Stimulated activated CD8-positive, alpha-beta memory T cell treated with anti-CD3 and anti-CD28 coated beads, Interleukin-4, amount 100 ng/mL, for 48 hours (primary cell): ENCODE data around the gene CPD.
"Not testable (repeated sequence)": the region's sequence is repeated elsewhere in the genome, so short reads cannot be mapped to it uniquely, and the experiment has no call there.

Experiments
- DNase-seq: peaks from one replicate; pipeline ENCODE4 v3.0.0-alpha.2; 2020

CPD gene

DNA sequence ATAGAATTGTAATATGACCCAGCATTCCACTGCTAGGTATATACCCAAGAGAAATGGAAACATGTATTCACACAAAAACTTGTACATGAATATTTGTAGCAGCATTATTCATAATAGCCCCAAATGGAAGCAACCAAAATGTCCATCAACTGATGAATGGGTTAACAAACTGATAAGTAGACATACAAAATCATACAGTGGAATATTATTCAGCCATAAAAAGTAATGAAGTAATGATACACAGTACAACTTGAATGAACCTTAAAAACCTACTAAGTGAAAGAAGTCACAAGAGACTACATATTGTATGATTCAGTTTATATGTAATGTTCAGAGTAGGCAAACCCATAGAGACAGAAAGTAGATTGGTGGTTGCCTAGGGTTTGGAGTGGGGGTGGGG is 58.0 kb downstream of the CPD start:
- DNase-seq: no peak

DNA sequence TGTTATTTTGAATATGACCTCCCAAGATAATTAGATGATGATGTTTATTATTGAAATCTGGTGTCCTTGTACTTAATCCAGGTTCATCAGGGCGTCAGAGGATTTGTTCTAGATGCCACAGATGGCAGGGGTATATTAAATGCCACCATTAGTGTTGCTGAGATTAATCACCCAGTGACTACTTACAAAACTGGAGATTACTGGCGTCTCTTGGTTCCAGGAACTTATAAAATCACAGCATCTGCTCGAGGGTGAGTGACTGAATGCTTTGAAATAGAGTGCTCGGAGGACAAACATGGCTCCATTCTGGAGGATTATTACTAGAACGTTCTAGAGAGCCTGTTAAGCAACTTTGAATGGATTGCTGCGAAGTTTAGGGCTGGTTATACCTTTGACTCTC is 65.0 kb downstream of the CPD start:
- no peak for DNase-seq

DNA sequence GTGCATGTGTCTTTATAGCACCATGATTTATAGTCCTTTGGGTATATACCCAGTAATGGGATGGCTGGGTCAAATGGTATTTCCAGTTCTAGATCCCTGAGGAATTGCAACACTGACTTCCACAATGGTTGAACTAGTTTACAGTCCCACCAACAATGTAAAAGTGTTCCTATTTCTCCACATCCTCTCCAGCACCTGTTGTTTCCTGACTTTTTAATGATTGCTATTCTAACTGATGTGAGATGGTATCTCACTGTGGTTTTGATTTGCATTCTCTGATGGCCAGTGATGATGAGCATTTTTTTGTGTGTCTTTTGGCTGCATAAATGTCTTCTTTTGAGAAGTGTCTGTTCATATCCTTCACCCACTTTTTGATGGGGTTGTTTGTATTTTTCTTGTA is 67.9 kb downstream of the CPD start:
- DNase-seq: not testable (repeated sequence)

DNA sequence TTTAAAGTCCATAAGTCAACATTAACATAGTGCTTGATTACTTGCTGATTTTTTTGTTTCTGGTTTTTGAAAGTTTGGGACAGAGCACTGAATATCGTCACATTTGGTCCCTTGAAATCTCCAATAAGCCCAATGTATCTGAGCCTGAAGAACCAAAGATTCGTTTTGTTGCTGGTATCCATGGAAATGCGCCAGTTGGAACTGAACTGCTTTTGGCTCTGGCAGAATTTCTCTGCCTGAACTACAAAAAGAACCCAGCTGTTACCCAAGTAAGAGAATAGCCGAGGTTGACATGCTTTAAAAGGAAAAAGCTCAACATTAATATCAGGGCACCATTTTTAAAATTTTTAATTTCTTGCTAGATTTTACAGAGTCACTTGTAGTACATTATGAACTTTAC is 70.8 kb downstream of the CPD start:
- no peak for DNase-seq

DNA sequence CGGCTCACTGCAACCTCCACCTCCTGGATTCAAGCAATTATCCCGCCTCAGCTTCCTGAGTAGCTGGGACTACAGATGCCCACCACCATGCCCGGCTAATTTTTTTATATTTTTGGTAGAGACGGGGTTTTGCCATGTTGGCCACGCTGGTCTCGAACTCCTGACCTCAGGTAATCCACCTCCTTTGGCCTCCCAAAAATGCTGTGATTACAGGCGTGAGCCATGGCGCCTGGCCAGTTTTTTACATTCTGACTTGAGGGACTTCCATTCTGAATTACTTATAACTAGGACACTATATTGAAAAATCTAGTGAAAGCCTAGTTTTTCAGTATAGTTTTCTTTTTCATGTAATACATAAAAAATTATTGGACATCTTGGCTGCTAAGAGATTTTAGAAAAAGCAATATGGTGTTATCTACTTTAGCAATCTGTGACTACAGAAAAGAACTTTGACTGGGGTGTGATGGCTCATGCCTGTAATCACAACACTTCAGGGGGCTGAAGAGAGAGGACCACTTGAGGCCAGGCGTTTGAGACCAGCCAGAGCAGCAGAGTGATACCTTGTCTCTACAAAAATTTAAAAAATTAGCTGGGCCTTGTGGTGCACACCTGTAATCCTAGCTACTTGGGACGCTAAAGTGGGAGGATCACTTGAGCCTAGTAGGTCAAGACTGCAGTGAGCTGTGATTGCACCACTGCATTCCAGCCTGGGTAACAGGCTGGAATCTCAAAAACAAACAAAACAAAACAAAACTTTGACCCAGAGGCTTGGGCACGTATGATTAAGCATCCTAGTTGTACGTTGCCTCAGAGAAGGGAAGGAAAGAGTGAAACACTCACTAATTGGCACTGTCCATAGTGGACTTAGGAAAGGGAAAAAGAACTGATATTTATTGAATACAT is 71.6 kb downstream of the CPD start:
- DNase-seq: no peak

DNA sequence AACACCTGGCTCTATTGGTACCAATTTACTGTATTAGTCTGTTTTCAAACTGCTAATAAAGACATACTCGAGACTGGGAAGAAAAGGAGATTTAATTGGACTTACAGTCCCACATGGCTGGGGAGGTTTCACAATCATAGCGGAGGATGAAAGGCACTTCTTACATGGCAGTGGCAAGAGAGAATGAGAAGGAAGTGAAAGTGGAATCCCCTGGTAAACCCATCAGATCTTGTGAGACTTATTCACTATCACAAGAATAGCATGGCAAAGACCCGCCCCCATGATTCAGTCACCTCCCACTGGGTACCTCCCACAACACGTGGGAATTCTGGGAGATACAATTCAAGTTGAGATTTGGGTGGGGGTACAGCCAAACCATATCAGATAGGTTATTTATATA is 75.9 kb downstream of the CPD start:
- no peak for DNase-seq

DNA sequence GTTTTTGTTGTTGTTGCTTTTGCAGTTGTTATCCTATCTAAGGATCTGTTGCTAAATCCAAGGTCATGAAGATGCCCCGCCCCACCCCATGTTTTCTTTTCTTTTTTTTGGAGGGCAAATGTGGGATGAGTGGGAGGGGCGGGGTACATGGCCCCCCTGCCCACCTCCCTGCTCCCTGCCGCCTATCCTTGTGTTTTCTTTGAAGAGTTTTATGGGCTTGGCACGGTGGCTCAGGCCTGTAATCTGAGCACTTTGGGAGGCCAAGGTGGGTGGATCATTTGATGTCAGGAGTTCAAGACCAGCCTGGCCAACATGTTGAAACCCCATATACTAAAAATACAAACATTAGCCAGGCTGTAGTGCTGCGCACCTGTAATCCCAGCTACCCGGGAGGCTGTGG is 79.6 kb downstream of the CPD start:
- DNase-seq: no peak

DNA sequence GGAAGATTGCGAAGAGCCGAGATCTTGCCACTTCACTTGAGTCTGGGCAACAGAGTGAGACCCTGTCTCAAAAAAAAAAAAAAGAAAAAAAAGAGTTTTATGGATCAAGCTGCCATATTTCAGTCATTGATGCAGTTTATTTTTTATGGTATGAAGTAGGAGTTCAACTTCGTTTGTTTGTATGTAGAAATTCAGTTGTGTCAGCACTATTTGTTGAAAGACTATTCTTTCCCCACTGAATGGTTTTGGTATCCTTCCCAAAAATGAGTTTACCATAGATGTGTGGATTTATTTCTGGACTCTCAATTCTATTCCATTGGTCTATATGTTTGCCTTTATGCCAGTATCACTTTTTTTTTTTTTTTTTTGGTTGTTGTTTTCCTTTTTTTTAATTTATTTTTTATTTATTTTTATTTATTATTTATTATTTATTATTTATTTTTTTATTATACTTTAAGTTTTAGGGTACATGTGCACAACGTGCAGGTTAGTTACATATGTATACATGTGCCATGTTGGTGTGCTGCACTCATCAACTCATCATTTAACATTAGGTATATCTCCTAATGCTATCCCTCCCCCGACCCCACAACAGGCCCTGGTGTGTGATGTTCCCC is 80.2 kb downstream of the CPD start:
- not testable (repeated sequence) for DNase-seq

DNA sequence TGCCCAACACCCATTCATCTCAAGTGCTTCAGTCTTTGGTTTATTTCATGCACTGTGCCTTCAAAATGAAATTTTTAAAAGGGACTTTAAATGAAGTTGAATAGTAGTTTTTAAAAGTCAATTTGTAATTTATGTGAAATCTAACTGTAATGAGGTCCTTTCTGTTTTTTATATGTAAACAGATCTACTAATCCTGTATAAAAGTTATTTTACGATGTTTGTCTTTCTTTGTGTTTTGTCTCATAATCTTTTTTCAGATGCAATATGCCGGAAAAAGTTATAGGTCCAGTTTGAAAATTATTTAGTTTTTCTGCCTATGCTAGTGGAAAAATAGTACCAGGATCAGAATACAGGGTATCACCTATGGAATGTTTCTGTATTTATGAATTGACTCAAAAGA is 89.7 kb downstream of the CPD start:
- DNase-seq: no peak

DNA sequence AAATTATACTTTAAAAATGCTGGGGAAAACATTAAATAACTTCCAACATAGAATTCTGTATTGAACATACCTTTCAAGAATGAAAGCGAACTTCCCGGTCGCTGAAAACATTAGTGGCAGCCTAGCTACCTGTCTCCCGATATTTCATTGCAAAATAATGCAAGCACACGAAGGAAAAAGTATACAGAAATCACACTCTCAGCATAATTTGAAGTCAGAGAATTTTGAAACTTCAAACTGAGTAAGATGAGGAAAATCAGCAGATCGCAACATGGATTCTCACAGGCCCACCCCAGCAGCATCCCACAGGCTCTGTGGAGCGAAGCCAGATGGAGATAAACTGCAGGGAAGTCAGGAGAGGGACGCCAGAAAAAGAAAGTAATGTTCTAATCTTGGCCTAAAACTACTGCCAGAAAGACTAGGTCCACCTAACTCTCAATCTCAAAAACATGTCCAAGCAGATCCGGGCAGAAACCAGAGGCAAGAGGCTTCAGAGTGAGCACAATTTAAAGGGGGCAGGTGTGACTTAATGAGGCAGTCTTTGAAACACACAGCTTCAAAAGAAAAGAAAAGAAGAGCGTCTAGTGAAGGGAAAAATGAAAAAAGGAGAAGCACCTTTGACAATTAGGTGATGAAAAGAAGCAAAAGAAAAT is 93.6 kb downstream of the CPD start:
- no peak for DNase-seq

DNA sequence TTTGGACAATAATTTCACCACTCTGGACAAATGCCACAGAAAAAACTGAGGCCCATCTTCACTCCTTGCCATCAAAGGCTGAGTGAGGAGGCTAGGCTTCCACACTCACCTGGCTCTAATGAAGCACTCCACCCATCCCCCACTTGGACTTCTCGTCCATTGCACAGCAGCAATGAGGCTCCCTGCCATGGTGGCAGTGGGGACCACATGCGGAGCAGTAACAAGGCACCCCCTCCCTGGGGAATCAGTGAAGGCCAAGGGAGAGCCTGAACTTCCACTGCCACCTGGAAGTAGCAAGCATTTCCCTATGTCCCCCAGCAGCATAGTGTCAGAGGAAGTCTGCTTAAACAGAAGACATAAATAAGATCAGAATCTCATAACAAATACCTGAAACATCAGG is 96.5 kb downstream of the CPD start:
- no peak for DNase-seq

DNA sequence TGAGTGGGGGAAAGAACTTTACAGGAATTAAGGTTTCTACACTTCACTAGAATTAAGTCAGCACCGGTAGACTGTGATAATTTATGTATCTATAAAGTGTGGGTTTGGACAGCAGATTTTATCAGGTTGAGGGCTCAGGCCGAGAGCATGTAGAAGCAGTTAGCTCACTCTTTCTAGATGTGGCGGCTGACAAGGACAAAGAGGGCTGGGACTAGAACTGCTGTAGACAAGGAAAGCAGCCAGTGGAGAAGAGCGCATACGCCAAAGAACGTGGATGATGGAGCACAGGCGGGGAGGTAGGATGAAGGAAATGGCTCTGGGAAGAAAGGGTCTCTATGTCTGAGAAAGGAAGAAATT is 98.0 kb downstream of the CPD start:
- peak; percentile 53 for DNase-seq

DNA sequence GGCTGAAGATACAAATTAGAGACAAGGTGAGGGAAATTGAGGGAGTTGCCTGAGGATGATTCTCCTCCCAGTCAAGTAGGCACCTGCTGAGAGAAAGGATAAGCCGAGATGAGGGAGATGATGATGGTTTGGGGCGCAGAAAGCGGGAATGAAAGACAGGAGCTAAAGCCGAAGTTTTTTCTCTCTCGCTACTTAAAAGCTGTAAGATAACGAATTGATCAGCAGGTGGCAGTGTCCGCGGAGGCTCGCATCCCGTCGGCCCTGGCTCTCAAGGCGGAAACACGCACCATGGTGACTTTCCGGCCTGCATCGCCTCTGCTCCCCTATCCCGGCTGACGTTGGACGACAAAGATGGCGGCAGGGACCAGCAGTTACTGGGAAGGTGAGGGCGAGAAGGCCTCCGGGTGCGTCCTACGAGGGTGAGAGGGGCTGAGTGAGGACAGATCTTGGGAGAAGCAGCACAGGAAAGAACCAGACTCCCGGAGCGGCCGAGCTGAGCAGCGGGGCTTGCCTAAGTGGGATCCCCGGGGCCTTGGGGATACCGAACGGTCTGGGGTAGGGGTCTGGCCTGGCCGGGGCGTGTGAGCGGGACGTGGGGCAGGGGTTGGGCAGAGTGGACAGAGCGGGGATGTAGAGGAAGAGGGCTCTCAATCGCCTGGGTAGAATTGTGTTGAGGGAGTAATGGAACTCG is 98.5 kb downstream of the CPD start, which contains the start of gene GOSR1:
Gene GOSR1 (plus strand): TSS at position 326 of the 691 bp plus-strand sequence. CDS start 26 bp downstream, at position 352.
- peak; percentile 94 for DNase-seq

DNA sequence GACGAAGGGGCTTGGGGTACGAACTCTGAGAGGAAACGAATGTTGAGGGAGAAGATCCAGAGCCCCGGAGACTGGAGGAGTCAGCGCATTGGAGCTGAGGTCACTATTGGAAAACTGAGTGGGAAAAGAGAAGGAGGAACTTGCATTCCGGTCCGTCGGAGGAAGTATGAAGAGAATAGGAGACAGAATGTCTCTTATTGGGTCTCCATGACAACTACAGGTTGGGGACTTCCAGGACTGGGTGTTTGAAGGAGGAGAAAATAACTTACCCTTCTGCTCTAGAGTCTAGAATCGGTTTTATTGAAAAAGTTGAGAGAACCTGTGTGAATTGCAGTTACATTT is 99.0 kb downstream of the CPD start:
- DNase-seq: no peak

DNA sequence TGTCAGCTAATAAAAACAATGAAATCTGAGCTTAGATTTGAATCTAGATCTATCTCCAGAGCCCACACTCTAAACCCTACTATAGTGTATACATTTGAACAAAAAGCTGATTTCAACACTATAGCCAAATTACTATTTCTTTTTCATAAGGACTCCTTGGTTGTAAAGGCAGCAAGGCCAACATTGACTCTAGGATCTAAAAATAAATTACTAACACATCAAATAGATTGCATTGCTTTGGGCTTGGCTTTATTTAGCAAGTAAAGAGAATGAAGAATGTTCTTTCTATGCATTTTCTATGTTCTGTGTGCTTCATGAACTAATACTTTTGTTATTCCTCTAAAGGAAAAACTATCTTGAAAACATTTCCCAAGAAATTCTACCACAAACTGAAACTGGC is 103.8 kb downstream of the CPD start:
- no peak for DNase-seq

DNA sequence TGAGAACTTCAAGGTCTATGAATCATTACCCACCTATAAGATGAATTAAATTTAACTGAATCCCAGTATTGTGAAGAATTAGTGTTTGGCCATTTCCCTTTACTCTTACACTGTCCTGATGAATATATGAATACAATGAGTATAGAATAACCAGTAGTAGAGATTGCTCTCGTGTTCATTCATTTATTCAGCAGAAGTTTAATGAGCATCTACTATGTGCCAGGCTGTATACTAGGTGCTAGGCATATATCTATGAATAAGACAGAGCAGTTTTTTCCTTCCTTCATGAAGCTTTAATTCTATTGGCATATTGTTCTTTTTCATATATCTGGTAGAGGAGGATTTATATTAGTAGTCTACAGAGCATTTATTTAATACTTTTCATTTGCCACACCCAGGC is 104.4 kb downstream of the CPD start:
- no peak for DNase-seq

DNA sequence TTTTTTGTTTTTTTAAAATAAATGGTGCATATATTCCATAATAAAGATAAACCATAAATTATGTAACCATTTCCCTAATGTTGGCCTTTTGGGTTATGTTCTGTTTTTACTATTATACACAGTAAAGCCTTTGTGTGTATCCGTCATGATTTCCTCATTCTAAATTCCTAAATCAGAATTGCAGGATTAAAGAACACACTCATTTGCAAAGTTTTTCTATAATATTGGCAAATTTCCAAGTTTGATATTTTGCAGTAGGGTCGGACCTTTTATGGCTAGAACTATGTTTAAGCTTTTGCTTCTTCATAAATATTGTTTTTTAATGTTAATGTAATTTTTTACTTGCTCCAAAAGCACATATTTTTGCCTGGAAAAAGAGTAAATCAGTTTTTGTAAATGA is 115.1 kb downstream of the CPD start:
- DNase-seq: no peak

DNA sequence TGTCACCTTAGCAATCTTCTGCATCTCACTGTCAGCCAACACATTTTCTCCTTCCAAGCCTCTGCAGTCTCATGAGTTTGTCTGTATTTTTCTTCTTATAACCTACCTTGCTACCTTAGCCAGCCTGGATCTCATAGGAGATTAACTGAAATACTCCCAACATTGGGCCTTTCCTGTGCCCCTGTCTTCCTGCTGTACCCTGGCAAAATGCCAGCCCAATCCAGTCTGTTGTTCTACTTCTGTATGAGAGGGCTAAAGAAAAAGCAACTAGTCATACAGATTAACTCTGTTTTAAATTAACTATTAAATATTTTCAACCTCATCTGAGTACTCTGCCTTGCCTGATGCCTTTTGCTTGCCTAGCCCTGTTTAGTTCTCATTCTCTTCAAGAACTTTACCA is 116.9 kb downstream of the CPD start:
- DNase-seq: no peak

DNA sequence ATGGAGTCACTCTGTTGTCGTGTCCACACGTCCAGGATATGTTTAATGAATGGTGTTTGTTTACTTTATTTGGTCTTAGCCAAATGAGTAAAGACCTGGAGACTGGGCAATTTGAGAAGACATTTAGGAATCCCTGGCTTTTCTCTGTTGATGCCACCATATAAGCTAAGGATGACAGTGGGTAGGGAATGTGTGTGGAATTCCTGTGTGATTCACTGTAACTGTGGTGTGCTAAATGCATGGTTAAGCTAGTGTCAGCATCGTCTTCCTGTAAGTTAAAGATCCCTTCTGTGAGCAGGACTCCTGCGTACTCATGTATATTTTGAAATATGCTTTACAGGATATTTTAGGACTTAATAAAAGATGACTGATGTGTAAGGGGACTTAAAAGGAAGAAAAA is 124.8 kb downstream of the CPD start:
- DNase-seq: no peak

DNA sequence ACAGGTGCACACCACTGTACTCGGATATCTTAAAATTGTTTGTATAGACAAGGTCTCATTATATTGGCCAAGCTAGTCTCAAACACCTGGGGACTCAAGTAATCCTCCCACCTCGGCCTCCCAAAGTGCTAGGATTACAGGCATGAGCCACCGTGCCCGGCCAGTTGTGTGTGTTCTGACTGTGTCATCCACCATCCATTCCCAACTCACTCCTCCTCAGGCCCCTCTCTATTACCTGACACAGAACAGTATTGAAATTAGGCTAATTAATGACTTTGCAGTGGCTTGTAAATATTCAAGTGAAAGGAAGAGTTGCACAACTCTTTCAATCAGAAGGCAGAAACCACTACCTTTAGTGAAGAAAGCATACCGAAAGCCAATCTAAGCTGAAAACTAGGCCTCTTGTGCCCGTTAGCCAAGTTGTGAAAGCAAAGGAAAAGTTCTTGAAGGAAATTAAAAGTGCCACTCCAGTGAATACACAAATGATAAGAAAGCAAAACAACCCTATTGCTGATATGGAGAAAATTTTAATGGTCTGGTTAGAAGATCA is 127.2 kb downstream of the CPD start:
- no peak for DNase-seq

DNA sequence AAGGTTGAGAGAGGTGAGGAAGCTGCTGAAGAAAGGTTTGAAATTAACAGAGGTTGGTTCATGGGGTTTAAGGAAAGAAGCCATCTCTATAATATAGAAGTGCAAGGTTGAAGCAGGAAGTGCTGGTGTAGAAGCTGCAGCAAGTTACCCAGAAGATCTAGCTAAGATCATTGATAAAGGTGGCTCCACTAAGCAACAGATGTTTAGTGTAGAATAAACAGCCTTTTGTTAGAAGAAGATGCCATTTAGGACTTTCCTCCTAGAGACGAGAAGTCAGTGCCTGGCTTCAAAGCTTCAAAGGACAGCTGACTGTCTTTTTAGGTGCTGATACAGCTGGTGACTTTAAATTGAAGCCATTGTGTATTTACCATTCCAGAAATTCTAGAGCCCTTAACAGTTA is 127.8 kb downstream of the CPD start:
- DNase-seq: no peak

DNA sequence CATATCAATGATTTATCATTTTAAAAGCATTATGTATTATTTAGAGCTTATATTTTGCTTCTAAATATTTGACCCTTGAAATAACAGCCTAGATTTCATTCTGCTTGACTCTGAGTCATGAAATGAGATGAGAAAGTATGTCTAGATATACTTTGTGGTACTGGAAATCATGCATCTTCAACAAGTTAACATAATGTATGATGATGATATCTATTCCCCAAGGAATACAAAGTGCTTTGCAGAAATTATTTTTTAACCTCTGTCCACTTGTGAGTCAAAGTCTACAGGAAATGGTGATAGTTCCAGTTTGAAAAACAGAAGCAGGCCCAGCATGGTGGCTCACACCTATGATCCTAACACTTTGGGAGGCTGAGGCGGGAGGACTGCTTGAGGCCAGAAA is 134.6 kb downstream of the CPD start:
- DNase-seq: no peak

DNA sequence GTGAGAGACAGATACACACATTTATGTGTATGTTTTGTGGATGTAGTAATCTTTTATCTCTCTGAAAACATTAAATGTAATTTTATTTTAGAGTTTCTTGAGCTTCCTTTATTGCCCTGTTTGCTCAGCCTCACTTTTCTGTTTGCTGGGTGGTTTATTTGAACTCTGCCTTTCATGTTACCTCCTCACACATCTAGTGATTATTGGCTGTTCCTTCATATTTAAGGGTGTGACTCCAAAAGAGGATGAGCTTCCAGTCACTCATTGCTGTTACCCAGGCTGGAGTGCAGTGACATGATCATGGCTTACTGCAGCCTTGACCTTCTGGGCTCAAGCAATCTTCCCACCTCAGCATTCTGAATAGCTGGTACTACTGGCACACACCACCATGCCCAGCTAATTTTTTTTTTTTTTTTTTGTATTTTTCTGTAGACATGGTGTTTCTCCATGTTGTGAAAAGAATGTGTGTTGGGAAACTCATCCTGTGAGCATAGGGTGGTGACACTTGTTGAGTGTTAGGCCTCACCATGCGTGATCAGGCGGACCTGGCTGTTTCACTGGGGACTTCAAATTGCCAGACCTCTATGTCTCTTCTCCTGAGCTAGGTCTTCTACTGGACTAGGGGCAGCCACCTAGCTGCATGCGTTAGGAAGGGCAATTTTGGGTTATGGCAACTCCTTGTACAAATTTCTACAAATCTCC is 136.3 kb downstream of the CPD start:
- DNase-seq: no peak
